OCI-LY1 (cell line): Measurements from ENCODE around the gene CPA3.

Experiments
- EZH2 ChIP-seq: fragments of 200-600 bp; sonication (generic), shearing (Covaris generic); IDR thresholded peaks from 2 replicates; pipeline ENCODE4 v1.8.0; 2017; ENCODE audit warnings: borderline replicate concordance, mixed run types, mild to moderate bottlenecking, antibody characterized with exemption, low read length, moderate library complexity, mixed read lengths
- TF ChIP-seq, protein P1 (sequence below): fragments of 200-600 bp; sonication (generic), shearing (Covaris generic); IDR thresholded peaks from 2 replicates; pipeline ENCODE4 v1.5.1; 2017; ENCODE audit warnings: mild to moderate bottlenecking, antibody characterized with exemption, low read length, moderate library complexity, mixed read lengths

DNA sequence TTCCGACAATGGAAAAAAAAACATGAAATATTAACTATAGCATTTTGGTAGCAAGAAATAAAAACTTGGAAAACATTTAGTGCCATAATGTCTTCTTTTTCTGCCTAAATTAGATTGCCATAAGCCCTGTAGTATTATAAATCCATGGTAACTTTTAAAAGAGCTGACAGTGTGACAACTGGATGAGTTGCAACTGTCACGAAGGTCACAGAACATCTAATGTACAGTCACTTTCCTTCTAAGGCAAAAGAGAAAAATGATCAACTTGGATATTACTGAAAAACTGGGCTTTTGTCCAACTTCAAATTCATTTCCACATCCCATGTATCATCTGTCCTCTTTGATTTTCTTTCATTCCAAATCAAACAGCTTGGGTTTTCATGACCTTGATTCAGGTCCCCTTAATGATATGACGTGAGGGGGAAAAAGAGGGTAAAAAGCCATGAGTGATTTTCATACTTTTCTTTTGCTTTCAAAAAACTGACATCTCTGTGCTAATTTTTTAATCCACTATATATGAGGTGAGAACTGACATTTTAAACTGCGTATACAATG, 36.9 kb upstream of the CPA3 start:
- no peak for TF ChIP-seq EZH2
- TF ChIP-seq, protein P1, sequence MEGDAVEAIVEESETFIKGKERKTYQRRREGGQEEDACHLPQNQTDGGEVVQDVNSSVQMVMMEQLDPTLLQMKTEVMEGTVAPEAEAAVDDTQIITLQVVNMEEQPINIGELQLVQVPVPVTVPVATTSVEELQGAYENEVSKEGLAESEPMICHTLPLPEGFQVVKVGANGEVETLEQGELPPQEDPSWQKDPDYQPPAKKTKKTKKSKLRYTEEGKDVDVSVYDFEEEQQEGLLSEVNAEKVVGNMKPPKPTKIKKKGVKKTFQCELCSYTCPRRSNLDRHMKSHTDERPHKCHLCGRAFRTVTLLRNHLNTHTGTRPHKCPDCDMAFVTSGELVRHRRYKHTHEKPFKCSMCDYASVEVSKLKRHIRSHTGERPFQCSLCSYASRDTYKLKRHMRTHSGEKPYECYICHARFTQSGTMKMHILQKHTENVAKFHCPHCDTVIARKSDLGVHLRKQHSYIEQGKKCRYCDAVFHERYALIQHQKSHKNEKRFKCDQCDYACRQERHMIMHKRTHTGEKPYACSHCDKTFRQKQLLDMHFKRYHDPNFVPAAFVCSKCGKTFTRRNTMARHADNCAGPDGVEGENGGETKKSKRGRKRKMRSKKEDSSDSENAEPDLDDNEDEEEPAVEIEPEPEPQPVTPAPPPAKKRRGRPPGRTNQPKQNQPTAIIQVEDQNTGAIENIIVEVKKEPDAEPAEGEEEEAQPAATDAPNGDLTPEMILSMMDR, result no peak
